K562 (cell line): ENCODE results near the gene C2CD5.

ENCODE experiments used
- EZH2 ChIP-seq: IDR thresholded peaks from 2 replicates; pipeline ENCODE4 v1.6.1; 2012; ENCODE audit warnings: low read depth, mild to moderate bottlenecking, inconsistent platforms, low read length, borderline replicate concordance
- KLF6 ChIP-seq: fragments of 250-450 bp; sonication (Bioruptor Pico); IDR thresholded peaks from 2 replicates; pipeline ENCODE4 v1.4.0; 2020; ENCODE audit warnings: mild to moderate bottlenecking, moderate library complexity, borderline replicate concordance
- SMC3 ChIP-seq: conservative IDR thresholded peaks from 2 replicates; pipeline ENCODE4 v1.6.1; 2011; ENCODE audit warnings: low read depth, low read length, improper control_type of control experiment; ENCODE audit not compliant: insufficient read depth
- TAF1 ChIP-seq: IDR thresholded peaks from 2 replicates; pipeline ENCODE4 v1.6.1; 2011; ENCODE audit warnings: mild to moderate bottlenecking, low read length, moderate library complexity; ENCODE audit not compliant: insufficient read depth, control insufficient read depth, severe bottlenecking; ENCODE audit errors: extremely low read depth
- ZFP36 ChIP-seq: fragments of 150-350 bp; IDR thresholded peaks from 2 replicates; pipeline ENCODE4 v1.6.1; 2018; ENCODE audit warnings: low read length, low read depth; ENCODE audit not compliant: partially characterized antibody
- TF ChIP-seq, protein P1 (sequence below): fragments of 450-650 bp; IDR thresholded peaks from 2 replicates; pipeline ENCODE4 v1.7.1; 2018; ENCODE audit warnings: mild to moderate bottlenecking, low read depth; ENCODE audit not compliant: partially characterized antibody

DNA sequence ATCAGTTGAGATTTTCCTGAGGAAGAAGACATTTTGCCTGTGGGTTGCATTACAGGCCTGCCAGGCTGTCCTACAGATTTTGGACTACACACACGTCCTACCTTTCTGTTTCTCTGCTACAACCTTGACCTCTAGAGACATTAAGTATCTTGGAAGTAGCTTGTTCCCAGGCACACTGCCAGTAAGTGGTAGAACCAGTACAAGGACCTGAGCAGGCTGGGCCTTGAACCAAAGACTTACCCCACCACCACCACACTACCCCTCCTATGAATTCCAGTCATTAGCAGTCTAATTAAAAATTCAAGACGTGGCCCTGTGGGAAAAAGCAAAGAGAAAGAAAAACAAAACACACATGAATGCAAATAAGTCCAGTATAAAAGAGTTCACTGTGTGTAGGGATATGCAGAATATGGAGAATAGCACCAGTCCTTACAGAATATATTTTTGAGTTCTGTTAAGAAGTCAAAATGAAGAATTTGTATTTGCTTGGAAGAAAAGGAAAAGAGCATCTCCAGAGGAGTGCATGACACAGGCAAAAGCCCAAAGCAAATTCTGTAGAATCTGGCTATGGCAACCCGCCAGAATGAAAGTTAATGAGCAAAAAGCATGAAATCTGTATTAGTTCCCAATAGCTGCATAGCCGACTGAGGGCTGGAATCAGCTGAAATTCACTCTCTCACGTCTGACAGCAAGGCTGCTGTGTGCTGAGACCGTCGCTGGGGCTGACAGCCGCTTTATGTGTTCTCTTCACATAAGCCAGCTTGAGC is 135.5 kb downstream of the C2CD5 start:
- TF ChIP-seq ZFP36 (no peak), SMC3 (no peak), TAF1 (no peak), EZH2 (no peak), KLF6 (CRISPR knock-in tag) (no peak)
- TF ChIP-seq, protein P1, sequence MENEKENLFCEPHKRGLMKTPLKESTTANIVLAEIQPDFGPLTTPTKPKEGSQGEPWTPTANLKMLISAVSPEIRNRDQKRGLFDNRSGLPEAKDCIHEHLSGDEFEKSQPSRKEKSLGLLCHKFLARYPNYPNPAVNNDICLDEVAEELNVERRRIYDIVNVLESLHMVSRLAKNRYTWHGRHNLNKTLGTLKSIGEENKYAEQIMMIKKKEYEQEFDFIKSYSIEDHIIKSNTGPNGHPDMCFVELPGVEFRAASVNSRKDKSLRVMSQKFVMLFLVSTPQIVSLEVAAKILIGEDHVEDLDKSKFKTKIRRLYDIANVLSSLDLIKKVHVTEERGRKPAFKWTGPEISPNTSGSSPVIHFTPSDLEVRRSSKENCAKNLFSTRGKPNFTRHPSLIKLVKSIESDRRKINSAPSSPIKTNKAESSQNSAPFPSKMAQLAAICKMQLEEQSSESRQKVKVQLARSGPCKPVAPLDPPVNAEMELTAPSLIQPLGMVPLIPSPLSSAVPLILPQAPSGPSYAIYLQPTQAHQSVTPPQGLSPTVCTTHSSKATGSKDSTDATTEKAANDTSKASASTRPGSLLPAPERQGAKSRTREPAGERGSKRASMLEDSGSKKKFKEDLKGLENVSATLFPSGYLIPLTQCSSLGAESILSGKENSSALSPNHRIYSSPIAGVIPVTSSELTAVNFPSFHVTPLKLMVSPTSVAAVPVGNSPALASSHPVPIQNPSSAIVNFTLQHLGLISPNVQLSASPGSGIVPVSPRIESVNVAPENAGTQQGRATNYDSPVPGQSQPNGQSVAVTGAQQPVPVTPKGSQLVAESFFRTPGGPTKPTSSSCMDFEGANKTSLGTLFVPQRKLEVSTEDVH: no peak
